NCI-H69 (cell line): ENCODE measurements around the gene ENO1.
"Not testable (repeated sequence)": the region's sequence is repeated elsewhere in the genome, so short reads cannot be mapped to it uniquely, and the experiment has no call there.

Experiments
- DNase-seq: peaks from one replicate; lab custom pipeline; 2025; lab: John Stamatoyannopoulos, UW

ENO1 gene

DNA sequence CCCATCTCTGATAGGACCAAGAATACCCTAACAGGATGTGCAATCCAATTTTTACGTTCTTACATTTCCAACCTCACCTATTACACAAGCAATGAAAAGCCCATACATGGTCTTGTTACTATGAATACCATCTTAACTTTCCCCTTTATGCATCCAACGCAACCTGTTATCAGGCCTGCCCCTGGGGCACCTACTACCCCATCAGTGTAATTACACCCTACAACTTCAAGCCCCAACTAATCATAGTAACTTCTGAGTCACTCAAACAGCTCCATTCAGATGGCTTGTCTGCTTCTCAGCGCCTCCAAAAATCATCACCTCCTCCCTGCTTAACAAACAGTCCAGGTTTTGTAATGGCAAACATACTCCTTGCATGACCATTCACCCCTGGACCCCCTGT lies 18.3 kb upstream of the ENO1 start:
- DNase-seq, result peak; percentile 75

DNA sequence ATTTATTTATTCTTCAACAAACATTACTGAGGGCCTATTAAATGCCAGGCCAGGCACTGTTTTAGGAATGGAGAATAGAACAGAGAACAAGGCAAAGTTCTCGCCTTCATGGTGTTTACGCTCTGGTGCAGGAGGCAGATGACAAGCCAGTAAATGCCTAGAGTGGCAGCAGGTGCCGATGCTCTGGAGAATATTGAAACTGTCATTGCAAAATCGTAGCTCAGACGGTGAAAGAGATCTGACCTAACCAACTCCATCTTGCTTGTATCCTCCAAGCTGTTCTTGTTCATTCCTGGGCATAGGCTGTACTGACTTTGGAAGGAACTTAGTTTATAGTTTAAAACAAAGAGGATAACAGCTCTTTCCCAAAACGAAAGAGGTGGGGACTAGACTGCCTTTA lies 13.5 kb upstream of the ENO1 start:
- DNase-seq, result no peak

DNA sequence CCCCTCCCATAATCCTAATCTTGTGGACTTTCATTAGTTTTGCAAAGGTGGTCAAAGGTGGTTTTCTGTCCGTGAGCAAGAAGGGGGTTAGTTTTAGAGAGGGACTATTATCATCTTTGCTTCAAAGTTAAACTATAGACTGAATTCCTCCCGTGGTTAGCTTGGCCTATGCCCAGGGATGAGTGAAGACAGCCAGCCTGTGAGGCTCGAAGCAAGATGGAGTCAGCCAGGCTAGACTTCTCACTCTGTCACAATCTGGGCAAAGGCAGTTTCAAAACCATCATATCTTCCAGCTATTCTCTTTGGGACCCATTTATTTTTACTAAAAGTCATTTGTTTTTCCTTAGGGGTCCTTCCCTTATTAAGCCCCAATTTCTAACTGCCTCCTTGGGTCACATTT lies 12.9 kb upstream of the ENO1 start:
- no peak for DNase-seq

DNA sequence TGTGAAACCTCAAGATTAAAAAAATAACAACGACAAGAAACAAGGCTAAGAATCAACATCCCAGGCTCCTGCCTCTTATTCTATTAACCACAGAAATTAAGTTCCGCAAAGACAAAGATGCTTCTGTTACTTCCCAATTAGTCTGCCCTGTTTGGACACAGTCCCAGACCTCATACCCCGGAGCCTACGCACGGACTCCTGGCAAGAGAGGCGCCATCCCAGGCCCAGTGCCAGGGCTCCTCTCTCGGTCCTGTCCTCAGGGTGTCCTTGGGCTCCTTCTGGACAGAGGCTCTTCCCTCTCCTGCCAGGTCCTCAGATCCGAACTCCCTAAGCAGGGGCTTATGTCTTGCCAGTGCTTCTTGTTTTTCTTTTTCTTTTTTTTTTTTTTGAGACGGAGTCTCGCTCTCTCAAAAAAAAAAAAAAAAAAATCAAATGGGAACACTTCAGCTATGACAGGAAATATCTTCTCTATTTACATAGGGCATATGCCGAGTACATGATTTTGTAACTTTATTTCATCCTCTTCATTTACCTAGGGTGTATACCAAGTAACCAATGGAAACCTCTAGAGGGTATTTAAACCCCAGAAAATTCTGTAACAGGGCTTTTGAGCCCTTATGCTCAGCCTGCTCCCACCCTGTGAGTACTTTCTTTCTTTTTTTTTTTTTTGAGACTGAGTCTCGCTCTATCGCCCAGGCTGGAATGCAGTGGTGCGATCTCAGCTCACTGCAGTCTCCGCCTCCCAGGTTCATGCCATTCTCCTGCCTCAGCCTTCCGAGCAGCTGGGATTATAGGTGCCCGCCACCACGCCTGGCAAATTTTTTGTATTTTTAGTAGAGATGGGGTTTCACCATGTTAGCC lies 11.7 kb upstream of the ENO1 start:
- peak; percentile 16 for DNase-seq

DNA sequence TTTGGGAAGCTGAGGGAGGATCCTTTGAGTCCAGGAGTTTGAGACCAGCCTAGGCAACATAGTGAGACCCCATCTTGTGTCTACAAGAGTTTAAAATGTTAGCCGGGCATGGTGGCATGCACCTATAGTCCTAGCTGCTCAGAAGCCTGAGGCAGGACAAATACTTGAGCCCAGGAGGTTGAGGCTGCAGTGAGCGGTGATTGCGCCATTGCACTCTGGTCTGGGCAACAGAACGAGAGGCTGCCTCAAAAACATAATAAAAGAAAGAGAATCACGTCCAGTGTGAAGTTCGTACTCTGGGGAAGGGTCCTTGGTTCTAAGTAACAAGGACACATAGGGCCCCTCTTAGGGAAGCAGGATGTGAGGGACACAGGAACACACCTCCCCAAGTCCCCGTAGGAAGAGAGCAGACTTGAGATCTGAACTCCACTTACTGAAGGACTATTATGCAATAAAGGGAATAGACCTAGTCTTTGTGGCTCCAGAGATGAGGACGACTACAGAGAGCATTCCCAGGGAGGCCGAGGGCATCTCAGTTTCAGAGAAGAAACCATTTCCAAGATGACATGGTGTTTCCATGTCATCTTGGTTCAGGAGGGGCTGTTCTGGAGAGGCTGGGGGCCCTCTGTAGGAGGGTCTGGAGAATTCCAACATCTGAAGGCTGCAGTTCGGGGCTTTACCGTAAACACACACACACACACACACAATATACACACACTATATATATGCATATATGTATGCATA lies 10.8 kb upstream of the ENO1 start:
- DNase-seq, result no peak

DNA sequence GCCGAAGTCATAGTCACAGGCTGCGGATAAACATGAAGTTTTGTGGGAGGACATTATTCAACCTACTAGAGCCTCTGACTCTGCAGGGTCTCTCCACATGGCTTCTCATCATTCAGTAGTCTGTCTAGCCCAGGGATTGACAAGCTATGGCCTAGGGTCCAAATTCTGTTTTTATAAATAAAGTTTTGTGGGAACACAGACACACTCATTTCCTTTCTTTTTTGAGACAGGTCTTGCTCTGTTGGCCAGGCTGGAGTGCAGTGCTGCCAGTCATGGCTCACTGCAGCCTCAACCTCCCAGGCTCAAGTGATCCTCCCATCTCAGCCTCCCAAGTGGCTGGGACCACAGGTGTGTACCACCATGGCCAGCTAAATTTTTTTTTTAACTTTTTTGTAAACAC lies 8.1 kb upstream of the ENO1 start:
- no peak for DNase-seq

DNA sequence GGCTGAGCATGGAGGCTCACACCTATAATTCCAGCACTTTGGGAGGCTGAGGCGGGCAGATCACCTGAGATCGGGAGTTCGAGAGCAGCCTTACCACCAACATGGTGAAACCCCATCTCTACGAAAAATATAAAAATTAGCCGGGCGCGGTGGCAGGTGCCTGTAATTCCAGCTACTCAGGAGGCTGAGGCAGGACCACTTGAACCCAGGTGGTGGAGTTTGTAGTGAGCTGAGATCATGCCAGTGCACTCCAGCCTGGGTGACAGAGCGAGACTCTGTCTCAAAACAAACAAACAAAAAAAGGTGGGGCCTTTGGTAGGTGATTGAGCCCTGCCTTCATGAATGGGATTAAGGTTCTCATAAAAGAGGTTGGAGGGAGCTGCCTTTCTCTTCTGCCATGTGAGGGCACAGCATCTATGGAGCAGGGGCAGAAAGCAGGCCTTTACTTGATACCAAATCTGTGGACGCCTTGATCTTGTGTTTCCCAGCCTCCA lies 7.6 kb upstream of the ENO1 start:
- not testable (repeated sequence) for DNase-seq

DNA sequence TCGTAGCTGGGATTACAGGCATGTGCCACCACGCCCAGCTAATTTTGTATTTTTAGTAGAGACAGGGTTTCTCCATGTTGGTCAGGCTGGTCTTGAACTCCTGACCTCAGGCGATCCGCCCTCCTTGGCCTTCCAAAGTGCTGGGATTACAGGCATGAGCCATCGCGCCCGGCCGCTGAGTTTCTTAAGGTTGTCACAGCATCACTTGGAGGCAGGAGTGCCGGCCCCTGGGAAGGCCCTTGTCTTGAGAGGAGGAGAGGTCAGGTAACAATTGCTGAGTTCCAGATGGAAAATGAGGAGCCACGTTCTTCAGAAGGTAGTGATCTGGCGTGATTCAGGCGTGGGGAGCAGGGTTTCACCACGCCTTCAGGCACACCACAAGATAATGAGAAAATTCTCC lies 5.6 kb upstream of the ENO1 start:
- DNase-seq, result not testable (repeated sequence)

DNA sequence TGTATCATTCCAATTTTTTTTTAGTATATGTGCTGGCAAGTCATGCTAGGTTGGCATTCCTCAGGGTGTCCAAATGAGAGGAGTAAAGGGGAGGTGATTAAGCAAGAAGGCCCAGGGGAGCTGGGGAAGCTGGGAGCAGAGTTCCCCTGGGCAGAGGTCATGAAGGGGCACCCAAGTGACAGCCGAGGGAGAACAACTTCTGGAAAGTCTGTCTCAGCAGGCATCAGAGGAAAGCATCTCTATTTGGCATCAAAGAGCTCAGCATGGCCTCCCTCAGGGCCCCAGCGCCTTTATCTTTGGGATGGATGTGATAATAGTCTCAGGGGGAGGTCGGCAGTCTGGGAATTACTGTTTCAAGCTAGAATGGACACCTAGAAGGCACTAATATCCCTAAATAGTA lies 5.0 kb upstream of the ENO1 start:
- no peak for DNase-seq

DNA sequence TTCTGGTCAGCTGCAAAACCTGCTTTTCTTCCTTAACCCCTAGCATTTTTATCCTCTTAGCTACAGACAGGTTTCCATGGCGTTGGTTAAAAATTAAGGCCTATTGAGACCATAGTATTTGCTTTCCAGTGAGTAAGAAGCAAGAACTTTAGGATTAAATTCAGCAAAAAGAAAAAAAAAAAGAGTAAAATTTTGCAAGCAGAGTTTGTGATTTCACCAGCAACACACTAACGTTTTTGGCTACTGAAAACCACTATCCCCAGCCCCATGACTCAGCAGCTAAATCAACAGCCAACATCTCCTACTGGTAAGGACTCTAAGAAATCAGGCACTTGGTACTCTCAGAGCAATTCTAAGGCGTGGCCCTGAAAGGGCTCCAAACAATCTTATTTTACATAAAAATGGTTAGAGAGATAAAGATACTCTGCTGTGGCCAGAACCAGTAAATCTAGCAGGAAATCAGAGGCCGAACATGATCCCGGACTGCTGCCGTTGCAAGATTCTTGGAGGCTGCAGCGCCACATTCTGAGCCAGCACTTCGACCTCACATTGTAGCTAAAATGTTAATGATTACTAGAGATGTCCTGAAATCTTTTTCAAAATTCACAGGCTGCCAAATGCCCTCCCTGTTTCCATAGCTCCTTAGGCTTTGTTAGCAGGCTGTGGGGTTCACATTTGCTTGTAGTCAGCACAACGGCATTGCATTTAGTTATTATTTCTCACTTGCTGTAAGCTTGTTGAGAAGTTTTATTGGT lies 1.6 kb upstream of the ENO1 start:
- DNase-seq, result peak; percentile 29

DNA sequence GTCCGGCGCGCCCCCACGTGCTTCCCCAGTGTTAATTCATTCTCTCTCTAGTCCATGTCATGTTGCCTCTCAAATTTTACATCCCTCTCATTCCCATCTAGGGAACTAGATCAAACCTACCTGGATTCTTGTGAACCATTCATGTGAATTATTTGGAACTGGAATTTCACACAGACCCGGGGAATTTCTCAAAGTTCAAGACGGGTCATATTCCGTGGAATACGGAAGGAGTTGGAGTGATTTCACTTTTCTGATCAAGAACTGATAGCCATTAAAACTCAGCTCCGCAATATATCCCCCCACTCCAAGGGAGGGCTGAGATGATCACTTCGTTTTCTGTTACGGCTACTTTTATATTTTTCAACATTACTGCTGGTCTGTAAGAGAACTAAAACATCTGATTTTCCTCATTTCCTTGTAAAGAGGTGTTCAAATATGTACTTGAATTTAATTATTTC lies 1.0 kb upstream of the ENO1 start:
- no peak for DNase-seq

DNA sequence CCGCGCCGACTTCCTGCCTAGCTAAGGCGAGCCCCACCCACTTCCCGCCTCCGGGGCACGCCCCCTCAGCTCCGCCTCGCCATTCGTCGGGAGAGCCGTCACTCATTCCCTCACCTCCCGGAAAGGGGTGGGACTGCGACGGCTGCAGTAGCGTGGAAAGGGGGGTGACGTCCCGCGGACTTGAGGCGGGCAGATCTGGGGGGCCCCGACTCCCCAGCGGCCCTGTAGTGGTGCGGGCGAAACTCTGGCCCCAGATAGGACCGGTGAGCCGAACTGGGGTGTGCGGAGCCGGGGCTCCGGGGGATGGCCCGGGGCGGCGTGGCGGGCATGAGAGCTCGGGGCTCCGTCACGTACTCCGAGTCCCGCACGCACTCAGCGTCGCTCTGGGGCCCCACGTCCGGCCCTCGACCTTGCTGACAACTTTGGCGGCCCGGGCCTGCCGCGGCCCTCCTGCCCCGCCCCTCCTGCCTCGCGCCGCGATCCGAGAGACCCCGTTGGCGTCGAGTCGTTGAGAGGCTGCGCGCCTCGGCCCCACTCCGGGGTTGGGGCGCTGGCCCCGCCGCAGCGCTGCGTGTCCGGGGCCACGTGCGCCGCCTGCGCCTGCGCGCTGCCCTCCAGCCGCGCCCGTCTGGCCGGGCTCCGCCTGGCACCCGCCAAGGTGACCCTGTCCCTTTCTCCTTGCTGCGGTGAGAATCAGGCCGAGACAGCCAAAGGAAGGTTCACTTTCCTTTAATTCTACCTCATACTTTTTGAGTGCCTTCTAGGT lies 395 bp upstream of the ENO1 start:
- DNase-seq, result peak; percentile 94

DNA sequence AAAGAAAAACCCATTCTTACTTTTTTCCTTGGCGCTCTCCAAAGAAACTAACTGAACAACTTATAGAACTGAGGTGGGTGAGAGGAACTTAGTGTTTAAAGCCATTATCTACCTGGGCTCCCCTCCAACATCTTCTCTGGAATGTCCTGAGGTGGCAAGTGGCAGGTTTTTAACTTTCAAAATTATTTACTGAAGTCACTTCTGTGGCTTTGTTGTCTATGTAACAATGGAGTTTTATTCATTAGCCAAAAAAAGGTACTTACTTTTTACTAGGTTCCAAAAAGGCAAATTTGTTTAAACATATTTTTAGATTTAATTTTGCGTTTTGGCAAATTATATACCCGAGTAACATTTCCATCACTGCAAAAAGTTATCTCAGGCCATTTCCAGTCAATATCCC lies 2.4 kb downstream of the ENO1 start:
- DNase-seq, result no peak

DNA sequence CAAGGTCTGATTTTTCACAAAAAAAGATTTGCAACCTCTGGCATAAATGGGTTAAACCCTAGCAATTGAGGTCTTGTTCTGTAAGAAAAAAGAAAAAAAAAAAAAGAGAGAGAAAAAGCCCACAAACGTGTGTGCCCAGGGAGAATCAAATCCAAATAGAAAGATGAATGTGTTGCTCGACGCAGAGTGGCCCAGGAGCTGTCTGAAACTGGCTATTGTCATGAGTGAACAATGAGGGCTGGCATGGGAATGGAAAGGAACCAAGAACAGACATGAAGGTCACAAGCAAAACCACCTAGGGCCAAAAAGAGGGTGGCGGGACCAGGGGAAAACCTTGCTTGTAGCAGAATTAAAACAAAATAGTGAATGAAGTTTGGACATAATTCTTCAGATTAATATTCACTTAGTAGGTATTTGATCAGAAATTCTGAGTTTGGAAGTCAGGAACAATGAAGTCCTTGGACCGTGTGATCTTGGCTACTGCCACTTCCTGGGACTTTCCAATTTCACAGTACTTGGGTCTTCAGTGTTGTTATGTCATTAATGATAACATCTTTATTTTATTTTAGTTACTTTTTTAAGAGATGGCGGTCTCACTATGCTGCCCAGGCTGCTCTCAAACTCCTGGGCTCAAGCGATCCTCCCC lies 3.1 kb downstream of the ENO1 start:
- DNase-seq, result no peak

DNA sequence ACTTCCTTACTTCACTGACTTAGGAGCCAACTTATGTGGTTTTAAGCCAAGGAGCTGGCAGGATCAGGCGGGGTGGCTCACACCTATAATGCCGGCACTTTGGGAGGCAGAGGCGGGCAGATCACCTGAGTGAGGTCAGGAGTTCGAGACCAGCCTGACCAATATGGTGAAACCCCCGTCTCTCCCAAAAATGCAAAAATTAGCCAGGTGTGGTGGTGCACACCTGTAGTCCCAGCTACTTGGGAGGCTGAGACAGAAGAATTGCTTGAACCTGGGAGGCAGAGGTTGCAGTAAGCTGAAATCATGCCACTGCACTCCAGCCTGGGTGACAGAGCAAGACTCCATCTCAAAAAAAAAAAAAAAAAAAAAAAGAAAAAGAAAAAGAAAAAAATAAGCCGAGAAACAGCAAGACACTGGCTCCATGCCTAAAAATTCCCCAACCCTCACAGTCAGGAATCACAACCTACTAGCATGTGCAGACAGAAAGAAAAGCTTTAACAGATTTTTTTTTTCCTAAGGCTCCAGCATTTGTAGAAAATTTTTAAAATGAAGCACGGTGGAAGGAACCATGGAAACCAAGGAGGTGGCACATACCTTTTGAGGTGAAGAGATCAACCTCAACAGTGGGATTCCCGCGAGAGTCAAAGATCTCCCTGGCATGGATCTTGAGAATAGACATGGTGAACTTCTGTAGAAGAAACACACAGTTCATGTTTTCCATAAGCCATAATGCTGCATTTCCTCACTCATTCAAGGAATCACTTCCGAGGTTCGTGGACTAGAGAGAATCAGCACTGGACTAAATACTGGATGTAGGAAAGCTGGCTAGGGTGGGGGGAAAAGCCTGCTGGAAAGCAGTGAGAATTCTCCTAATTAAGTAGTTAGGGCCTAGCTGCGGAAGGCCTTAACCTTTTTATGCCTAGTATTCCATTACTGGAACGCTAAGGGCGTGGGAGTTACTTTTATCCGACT lies 4.0 kb downstream of the ENO1 start:
- DNase-seq, result no peak

DNA sequence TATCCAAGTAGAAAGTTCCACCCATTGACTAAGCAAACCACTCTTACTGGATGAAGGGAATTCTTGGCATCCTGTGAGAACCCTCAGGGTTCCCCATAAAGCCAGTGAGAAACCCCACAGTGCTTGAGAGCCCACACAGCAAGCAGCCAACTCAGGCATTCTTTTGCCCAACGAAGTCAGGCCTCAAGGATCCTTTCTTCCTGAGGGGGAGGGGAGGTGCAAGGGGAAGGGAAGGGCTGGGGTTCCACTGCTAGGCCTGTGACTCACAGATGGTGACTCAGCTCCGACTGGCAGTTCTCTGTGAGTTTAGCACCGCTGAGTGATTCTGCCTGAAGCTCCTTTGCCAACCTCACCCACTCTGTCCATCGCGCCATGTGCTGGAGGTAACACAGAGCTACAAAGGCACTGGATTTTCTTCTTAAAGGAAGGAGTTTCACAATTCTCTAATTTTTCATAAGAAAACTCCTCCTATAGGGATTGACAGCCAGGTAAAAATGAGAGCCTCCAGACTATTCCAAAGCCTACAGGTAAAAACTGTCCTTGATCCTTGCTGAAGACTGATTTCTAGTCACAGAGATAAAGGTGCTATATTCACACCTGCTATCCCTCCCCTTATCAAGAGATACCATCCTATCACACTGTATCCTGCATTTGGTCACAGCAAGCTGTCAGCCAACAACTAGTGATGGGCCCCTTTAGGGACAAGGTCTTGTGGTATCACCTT lies 4.8 kb downstream of the ENO1 start:
- peak; percentile 41 for DNase-seq

DNA sequence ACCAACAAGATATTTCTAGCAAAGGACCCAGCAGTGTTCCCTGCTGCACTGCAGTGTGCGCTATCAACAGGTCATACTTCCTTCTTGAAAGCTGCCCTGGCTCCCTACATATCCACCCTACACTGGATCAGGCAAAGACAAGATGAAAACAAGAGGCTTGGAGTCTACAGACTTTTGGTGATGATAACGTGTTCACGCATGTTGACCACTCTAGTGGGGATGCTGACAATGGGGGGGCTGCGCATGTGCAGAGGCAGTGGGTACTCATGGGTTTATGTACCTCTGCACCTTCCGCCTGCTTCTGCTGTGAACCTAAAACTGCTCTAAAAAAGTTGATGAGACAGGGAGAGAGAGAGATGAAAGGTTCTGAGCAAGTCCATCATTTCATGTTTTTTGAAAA lies 5.5 kb downstream of the ENO1 start:
- no peak for DNase-seq

DNA sequence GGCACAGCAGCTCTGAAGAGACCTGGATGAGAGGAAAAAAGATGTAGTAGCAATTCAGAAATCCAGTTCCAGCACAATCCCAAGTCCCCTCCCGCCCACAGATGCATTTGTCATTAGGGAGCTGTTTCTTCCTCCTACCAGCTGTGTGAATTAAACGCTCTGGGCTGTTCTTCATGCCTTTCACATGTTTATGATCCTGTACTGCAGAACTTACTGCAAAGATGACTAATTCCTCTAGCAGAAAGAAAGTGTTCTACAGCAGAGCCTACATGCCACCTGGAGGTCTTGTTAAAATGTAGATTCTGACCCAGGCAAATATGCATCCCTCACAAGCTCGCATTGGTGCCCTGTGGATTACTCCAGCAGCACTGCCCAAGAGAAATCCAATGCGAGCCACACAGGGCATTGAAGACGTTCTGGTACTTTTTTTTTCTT lies 6.5 kb downstream of the ENO1 start:
- no peak for DNase-seq

DNA sequence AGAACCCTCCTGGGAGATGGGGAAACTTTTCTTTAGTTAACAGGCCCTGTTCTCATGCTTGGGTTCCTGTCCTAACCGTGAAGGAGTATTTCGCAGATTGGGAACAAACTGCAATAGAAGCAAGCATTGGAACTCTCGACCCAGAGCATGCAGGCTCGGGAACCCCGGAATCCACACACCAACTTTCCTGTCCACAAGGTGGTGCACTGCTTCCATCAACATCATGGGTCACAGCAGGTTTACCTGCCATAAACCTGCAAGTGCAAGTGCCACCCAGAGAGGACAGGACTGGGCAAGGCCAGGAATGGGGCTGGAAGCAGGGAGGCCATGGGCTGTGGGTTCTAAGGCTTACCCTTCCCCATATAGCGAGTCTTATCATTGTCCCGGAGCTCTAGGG lies 6.9 kb downstream of the ENO1 start:
- DNase-seq, result peak; percentile 20
